ENCODE measurements around the gene PLA1A.

- TF ChIP-seq CTCF (tag by site-specific recombination; IDR thresholded peaks at IDR 0.05): no peak
- no peak for TF ChIP-seq KLF1 (tag by site-specific recombination; IDR thresholded peaks at IDR 0.05)
- no peak for TF ChIP-seq ZNF660 (tag by site-specific recombination; IDR thresholded peaks at IDR 0.05)
- TF ChIP-seq PATZ1 (tag by site-specific recombination; IDR thresholded peaks at IDR 0.05): no peak
Observed at GRCh38 chr3:119664850-119665379, 67.2 kb downstream of the PLA1A start.
